CD4-positive, alpha-beta T cell treated with Interferon gamma for 1 hour (primary cell): Measurements from ENCODE around the gene RASGRF1.

ENCODE experiments used
- DNase-seq: peaks from one replicate; pipeline ENCODE4 v3.0.0-alpha.2; 2020

The RASGRF1 gene

DNA sequence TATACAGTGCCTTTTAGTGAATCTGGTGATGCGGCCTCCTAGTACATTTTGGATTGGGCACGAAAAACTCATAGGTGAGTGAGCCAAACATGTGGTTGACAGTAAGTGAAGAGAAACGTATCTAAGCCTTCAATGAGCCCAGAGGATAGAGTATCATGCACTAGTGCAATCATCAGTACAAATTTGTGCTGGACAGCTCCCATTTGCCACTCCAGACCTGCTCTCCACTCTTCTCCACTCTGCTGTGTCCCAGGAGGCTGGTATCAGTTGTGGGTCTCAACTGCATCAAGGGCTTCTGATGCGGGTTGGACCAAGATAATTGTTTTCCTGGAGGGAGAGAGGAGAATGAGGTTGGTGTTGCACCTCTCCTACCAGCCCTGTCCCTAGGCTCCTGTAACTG lies 9.1 kb upstream of the RASGRF1 start:
- DNase-seq = no peak

DNA sequence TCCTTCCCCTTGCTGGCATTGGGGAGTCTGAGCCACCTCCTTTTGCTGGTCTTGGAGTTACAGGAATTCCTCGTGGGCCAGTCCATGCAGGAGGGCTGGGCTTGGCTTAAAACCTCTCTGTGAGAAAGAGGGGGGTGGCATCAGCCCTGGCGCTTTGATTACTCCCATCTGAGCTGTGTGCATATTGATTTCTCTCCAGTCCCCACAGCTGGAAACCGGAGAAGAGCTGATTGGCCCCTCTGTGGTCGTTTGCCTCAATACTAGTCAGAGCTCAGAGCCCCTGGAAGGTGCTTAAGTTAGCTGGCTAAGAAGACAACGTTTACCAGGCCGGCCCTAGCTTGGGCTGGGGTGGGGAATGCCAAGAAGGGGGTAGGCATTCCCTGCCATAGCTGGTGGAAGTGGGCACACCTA lies 4.0 kb upstream of the RASGRF1 start:
- no peak for DNase-seq

DNA sequence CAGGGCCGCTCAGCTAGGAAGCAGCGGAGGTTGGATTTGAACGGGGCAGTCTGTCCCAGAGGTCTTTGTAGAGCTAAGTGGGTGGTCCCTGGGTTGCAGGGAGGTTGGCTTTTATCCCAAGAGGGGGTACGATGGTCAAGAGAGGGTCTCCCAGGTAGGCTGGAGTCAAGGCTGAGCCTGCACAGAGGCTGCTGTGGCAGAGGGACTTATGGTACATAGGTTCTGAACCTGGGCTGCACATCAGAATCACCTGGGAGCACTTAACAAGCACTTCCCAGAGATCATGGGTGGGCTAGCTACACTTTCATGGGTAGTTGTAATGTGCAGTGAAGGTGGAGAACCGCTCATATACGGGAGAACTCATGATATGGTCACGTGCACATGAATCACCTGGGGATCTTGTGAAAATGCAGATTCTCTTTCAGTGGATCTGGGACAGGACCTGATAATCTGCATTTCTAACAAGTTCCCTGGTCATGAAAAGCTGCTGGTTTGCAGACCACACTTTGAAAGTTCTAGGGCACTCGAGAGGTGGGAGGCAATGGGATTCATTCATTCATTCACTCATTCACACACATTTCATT lies 2.9 kb upstream of the RASGRF1 start:
- DNase-seq = no peak

DNA sequence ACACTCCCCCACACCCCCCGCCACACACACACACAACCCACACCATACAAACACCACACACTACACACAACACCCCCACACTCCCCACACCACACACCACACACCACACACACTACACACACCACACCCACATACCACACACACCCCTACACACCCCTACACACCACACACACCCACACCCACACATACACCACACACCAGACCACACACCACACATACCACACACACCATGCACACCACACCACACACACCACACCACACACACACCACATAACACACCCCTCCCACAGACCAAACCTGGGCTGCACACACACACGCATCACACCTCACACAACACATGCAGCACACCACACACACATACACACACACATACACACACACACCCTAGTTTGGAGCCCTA lies 1.8 kb upstream of the RASGRF1 start:
- no peak for DNase-seq

DNA sequence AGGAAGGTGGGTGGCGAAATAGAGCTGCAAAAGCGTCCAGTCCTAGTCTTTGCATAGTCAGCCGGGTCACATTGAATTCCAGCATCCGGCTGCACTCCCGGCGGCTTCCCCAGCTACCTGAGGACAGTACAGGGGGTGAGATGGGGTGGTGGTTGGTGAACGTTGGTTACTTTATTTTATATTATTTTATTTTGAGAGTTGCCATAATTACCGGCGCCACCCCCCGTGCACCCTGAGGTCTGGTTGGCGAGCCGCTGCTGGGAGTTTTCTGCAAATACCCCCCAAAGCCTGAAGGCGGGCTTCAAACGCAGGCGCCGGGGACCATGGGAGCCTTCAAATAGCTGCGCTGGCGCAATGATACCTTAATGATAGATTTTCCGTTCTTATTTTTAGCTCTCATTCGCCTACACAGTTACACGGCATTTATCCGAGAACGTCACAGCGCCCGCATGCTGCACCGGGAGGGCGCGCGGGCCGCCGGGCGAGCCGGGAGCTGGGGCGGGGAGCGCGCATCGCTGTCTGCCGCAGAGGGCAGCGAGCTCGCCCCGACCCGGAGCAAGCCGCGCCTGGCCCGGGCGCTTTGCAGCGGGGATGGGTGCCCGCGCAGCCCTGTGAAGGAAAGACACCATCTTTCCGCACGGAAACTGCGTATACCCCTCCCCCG lies 756 bp upstream of the RASGRF1 start:
- DNase-seq = no peak

DNA sequence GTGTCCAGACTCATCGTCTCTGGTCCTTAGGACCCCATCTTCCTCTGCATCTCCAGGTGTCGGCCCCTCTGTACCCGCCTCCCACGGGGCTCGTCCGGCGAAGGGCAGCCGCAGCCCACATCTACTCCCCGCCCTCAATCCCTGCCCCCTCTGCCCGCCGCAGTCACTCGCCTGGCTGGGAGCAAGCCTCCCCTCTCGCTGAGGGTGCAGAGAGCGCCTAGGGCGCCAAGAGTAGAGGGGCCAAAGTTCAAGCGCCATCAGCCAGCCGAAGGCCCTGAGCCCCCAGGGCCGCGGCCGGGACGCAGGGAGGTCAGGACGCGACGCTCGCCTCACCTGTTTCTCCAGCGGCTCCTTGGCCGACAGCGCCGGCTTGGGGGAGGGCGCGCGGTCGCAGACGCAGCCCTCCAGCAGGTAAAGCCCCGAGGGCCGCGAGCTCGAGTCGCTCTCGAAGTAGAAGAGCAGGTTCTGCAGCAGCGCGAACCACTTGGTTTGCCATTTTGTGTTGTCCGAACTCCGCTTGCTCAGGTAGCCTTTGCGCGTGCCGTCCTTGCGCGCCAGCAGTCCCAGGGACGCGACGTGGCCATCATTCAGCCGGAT lies 592 bp downstream of the RASGRF1 start:
- no peak for DNase-seq

DNA sequence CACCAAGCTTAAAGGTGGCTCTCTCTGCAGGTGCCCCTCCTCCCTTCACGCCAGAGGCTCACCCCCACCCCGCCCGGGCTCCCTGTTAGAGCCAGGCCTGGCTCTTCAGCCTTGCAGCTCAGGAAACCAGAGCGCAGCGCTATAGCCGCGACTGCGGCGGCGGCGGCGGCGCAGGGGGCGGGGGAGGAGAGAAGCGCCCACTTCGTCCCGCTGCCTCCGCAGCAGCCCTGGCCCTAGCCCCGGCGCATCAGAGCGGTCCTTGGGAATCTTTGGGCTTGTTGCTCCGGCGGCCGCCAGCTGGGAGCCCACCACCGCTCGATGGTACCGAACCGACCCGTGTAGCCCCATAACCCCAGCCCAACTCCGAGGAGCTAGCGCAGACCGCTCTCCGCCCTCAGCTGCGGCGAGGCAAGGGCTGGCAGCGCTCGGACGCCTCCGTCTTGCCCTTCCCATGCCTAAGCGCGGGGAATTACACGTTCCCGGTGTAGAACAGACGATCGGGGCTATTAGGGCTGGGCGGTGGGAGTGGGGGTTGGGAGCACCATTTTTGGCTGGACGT lies 1.2 kb downstream of the RASGRF1 start:
- no peak for DNase-seq

DNA sequence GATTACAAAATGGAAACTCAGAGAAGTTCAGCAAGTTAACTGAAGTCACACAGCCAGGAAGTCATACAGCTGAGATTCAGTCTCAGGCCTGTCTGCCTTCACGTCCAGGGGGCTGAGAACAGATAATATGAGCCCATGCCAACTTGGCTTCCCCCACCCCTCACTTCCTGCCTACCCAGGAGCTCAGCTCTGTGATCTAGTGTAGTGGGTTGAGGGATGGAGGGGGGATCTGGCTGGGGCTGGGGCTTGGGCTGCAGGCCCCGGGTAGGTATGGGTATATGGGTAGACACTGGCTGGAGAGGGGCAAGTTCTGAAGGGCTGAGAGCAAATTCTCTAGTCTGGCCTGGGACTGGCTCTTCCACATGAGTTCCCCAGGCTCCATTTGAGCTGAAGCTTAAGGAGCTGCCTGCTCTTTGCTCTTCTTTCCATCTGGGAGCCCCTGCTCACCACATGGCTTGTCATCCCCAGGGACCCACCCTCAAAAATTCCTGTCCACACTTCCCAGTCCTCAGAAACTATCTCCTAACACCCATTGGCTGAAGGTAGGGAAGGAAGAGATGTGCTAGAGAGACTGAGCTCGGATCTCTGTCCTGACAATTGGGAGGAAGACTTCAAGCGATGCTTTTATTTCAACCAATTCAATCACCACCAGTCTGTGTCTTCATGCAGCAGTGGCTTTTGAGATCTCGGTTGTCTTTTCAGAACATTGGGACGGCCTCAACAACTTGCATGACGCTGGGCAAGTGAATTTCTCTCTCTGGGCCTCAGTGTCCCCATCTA lies 2.0 kb downstream of the RASGRF1 start:
- no peak for DNase-seq

DNA sequence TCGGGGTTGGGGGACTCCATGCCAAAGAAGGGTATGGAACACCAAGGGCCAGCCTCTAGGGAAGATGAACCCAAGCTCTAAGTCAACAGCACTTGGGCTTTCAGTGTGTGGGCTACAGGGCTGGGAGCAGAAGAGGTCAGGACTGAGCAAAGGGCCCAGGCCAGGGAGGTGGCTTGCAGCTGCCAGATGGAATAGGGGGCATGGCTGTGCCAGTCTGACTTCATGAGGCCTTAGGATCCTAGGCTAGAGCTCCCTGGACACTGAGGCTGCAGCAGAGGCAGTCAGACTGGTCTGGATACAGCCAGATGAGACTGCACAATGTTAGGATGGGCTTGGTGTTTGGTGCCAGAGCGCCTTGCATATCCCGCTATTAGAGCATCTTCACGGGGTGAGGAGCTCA lies 3.8 kb downstream of the RASGRF1 start:
- DNase-seq = no peak

DNA sequence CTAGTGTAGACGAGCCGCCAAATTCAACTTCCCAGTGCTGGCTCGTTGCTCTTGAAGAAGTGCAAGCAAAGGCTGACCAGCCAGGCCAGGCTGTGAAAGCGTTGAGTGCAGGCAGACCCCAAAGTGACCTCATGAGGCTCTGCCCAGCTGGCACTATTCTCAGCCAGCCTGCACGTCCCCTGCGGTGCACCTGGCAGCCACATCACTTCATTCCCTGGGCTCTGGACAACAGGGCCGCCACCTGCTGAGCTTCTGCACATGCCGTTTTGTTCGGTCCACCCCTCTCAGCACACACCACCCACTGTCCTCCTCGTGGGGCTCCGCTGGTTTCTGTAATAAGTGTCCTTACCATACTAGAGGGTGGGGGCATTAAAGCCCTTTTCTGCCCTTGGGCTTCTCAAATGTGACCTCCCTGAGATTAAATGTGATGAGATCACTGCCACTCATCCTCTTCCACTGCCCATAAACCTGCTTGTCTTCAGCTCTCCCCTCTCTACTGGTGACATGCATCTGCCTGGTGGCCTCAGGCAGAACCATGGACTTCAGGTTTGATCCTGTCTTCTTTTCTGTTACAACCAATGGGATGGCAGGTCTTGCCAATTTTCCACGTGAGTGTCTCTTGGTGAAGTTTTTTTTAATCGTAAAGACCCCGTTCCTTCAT lies 6.1 kb downstream of the RASGRF1 start:
- no peak for DNase-seq

DNA sequence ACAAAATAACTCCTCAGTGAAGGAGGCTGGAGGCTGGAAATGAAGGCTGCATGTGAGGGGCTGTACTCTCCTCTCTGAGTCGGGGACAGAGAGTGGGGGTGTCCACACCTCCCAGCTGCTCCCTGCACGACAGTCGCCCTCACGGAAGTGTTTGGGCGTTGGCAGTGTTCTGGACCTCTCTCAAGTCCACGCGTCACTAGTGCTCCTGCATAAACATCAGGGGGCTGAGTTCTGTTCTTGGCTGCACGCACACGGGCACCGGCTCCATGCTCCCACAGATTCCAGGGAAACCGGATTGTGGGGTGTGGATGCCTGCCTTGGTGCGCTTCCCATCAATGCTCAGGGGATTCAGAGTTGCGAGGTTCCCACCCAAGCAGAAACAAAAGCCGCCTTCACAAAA lies 7.4 kb downstream of the RASGRF1 start:
- DNase-seq = no peak

DNA sequence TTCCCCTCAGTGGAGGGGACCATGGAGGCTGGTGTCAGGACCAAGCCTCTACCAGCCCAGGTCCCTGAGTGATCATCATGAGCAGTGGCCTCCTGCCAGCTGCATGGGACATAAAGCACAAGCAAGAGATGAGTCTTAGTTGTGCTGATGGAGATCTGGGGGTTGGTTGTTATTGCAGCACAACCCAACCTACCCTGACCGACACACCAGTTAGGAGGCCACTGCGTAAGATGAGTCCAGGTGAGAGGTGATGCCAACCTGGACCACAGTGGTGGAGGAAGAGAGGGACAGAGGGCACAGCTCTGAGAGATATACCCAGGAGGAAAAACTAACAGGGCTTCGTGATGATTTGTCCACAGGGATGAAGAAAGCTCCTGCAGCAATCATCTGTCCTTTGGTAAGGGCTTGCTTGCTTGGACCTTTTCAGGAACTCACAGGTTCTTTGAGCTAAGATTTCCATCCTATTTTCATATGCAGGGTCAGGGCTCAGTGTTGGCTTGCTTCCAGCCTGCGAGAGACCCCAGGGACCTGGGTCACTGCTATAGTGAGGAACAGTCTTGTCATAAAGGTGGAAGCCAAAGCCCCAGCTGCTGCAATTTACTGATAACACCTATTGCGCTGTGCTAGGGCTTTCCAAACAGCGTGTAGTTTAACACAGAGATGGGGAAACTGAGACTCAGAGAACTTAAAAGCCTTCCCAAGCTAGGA lies 8.1 kb downstream of the RASGRF1 start:
- DNase-seq = no peak

DNA sequence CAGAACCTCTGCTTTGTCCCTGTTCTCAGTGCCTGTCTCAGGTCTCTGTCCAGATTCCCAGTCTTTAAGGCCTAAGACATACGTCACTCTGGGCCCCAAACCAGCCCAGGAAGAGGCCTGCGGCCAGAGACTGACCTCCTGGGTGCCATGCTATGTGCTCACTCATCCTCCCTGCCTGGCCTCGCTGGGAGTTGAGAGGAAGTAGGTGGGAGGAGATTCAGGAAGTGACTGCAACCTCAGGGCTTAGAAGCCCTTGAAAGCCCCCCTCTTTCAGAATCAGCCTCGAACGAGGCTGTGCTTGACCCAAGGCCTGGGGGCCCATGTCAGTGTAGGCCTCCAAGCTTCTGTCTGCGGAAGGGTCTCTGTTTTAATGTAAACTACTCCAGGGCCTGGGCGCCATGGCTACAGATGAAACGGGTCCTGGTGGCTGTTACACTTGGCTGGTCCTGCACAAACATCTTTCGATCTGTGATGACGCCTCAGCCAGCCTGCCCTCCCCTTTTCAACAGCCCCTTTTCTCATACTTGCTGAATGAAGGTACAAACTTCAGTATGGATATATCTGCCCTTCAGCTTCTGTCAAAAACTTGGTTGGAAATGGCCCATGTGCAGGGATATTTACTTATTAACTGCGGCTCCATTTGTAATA lies 11.7 kb downstream of the RASGRF1 start:
- no peak for DNase-seq

DNA sequence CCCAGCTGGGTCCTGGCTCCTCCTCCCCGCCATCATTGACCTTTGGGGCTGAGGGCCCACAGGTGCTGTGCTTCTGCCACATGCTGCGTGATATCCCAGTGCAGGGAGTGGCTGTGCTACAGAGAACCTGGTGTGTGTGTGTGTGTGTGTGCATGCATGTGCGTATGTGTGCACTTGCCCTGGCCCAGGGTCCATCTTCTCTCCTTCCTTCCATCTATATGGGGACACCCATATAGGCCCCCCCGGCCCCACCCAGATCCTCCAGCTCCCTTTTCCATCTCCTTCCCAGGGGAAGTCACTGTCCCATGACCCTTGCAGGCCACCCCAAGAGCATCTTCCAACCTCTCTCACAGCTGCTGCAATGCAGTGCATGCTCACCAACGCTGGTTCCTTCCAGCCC lies 12.6 kb downstream of the RASGRF1 start:
- no peak for DNase-seq

DNA sequence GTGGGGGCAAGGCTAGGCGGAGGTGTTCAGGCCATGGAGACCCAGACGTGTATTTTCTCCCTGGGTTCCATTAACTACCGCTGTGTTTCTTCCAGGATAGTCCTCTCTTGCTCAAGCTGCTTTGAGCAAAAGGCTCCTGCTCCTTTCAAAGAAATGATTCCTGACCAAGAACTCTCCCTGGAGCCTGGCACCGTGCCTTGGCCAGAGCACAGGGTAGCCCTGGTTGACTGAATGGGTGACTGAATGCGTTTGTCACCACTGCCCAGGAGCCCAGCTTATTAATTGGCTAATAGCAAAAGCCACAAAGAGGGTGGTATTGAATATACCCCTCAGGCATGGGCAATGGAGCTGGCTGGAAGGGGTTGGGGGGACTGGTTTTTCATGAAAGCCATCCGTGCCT lies 13.9 kb downstream of the RASGRF1 start:
- DNase-seq = no peak

DNA sequence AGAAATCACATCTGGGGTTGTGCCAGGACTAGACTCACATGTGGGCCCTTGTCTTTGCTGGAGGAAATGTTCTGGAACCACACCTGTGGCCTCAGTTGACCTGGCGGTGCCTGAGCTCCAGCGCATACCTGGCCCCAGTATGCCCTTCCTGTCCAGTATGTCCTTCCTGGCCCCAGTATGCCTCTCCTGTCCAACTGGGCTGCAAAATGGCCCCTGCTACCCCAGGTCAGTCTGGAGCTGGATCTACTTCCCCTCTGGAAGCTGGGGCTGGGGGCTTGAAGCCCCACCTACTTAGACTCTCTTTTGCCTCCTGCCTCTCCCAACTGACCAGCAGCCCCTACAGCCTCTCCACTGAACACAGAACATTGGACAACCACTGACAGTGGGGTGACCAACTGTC lies 15.3 kb downstream of the RASGRF1 start:
- no peak for DNase-seq

DNA sequence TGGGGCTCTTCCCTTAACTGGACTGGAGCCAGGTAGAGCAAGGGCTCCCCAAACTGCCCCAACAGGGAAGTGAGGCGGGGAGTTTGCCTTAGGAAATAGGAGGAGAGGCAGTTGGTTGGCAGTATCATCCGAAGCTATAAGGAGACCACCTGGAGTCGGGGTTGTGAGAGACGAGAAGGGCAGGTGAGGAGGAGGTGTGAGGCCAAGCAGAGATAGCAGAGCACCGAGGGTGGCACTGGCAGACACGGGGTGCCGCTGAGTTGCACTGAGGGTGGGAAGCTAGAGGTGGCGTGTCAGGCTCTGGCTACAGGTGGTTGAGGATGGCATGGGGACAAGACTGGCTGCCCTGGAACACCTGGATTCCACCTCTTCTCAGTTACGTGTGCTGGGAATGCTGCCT lies 17.2 kb downstream of the RASGRF1 start:
- DNase-seq = no peak

DNA sequence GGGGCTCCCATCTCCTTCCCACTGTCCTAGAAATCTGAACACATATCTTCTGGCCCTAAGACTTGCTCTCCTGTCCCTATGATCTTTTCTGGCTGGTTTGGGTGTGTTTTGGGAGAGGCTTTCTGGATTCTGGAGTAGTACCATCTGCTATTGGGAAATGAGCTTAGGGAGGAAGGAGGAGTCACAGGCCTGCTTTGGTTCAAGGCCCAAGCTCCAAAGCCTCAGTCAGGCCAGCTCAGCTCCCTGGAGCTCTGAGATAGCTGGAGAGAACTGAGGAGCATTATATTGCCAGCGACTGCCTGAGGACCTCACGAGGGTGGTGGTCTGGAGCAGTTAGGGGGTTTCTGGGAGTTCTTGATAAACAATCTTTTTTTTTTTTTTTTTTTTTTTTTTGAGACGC lies 18.7 kb downstream of the RASGRF1 start:
- no peak for DNase-seq

DNA sequence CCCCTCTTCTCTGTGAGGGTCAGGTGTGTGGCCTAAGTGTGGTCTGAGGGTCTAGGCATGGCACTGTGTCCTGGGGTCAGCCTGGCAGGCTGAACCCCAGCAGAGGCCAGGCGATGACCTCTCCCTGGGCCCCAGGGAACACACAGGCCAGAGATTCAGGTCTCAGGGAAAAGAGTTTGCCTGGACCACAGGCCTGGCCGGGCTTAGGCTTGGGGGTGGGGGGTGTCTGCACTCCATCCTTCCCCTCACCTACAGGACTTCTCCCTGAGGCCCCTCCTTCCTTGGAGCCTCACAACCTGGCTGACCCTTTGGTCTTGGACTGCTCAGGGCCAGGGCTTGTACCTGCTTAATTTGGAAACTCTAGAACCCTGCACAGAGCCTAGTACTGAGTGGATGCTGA lies 21.8 kb downstream of the RASGRF1 start:
- DNase-seq = no peak

DNA sequence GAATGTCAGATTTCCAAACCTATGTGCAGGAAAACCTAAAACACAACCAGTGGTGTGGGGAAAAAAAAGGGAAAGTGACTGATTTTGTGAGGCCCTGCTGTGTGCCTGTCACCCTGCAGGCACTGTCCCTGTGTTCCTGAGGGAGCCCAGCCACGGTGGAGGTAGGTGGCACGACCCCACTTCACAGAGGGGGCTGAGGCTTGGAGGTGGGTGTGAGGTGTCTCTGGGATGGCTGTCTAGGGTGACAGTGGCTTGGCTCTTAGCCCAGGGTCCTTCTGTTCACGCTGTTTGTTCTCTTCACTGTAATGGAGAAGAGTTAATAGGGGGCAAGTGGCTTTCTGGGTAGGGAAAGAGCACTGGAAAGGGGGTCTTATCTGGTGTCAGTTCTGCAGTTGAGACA lies 22.6 kb downstream of the RASGRF1 start:
- DNase-seq = no peak

DNA sequence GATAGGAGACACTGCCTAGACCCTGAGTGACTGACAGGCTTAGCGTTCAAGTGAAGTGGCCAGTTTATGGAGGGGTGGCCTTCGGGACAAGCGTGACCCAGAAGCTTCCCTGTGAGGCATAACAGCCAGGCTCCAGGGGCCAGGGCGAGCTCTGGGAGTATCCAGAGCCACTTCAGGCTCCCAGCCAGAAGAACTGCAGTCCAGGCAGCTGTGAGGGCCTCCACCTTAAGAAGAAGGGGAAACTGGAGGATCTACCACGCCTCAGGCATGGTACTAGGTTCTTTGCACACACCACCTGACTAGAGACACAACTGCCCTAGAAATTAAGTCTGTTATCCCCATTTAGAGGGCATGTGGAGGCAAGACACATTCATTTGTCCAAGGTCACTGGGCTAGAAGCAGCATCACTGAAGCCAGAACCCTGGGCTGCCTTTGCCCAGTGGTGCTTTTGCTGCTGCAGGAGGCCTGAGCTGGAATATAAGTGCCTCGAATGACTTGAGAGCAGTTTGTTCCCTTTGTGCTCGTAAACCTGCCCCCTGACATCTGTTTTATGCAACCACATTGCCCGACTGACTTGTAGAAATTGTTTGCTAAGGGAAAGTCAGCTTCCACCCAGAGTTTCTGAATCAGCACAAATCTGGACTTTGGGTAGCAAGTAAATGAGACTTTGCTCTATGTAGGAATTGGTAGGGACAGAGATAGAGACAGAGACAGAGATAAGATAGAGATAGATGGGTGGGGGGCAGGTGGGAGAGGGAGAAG lies 23.3 kb downstream of the RASGRF1 start:
- DNase-seq = no peak
